HS-5 (cell line): ENCODE data around the gene QKI.
"Not testable (repeated sequence)": the region's sequence is repeated elsewhere in the genome, so short reads cannot be mapped to it uniquely, and the experiment has no call there.

Experiments used
- DNase-seq: peaks from one replicate; pipeline ENCODE4 v3.0.0-alpha.2; 2012; ENCODE audit warnings: low read depth

QKI gene

DNA sequence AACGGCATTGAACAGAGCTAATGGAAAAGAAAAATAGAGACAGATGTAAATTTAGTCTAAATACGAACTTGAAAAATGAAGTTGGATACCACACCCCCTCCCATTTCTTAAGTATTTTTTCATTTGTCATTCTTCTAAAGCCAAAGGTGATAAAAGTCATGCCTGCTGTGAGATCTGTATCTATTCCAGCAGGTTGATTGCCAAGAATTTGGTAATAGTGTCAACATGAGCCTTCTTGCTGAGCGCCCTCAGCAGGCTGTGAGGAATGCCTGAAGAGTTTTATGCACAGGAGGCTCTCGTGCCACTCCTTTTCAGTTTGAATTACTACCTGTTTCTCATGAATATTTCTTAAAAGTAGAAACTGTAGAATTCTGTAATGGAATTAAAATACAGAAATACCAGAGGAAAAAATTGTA is 165.4 kb downstream of the QKI start:
- DNase-seq = no peak

DNA sequence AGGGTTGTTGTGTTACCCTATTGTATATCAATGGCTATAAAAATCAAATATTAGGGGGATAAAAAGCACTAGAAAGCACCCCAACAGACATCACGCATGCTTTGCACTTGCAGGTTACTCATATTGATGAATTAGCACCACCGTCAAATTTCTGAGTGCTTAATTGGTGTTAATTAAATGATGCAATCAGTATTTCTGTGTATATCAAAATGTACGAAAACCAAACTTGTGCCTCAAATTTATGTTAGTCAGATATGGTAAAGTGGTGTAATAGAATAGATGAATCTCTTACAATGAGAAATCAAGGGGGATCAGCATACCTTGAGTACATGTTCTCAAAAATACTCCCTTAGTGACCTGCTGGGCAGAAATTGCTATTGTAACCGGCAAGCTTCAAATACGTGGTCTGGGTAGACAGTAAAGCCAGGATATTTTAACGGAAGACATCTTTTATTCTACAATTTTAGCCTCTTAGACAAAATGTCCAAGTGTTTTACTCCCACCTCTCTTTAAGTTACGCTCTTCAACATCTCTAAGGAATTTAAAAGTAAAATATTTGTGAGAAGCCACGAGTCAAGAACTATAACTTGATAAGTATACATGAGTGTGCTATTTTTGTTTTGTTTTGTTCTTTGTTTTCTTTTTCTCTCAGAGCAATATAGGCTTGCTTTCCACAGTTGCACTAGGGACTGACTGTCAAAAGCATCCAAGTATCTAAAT is 166.0 kb downstream of the QKI start:
- DNase-seq = no peak

- no peak for DNase-seq
Observed at GRCh38 chr6:163583558-163583957, 169.0 kb downstream of the QKI start.

- peak; percentile 77 for DNase-seq
Observed at GRCh38 chr6:163585932-163586437, 171.5 kb downstream of the QKI start.

GRCh38 chr6:163586888-163587287 is 172.4 kb downstream of the QKI start:
- no peak for DNase-seq

GRCh38 chr6:163588220-163588919 is 173.9 kb downstream of the QKI start:
- DNase-seq = peak; percentile 89

DNA sequence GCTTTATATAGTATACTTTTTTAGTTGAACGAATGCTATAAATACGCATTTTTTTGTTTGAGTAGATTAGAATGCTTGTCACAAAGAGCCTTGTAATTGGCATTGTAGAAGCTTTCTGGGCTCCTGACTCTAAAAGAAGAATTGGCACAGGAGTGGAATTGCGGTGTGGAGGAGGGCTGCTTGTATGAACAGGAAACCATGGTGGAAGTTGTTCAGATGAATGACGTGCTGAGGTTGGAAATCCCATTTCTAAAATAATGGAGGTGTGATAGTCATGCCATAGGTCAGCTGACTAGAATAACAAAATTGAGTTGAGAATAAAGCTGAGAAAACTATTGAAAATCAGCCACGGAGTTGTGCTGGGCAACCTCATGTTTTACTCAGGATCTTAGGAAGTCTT is 174.9 kb downstream of the QKI start:
- DNase-seq = no peak

DNA sequence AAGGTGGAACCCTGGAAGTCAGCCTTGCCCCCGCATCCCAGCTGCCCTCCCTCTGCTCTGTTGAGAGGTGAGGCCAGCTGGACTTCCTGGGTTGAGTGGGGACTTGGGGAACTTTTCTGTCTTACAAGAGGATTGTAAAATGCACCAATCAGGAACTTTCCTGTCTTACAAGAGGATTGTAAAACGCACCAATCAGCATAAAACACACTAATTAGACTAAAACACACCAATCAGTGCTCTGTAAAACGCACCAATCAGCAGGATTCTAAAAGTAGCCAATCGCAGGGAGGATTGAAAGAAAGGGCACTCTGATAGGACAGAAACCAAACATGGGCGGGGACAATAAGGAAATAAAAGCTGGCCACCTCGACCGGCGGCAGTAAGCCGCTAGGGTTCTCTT is 175.6 kb downstream of the QKI start:
- not testable (repeated sequence) for DNase-seq

- no peak for DNase-seq
Observed at GRCh38 chr6:163592872-163593271, 178.4 kb downstream of the QKI start.

GRCh38 chr6:163596174-163596573 is 181.7 kb downstream of the QKI start:
- no peak for DNase-seq

DNA sequence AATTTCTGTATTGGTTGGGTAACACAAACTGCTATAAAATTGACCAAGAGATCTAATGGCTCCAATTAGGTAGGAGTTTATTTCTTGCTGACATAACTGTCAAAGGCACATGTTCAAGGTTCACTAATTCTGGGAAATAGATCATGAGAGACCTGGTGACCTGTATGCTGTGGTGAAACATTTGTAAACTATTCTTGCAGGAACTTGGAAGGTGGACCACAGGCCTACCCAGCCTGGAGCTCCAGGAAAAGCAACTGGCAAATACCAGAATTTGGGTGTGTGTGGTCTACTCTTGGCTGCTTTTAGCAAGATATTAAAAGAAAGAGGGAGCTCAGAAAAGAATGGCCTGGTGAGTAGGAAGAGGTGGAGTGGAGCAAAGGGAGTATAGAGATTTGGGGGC is 184.6 kb downstream of the QKI start:
- no peak for DNase-seq

- no peak for DNase-seq
Observed at GRCh38 chr6:163599684-163600083, 185.2 kb downstream of the QKI start.

DNA sequence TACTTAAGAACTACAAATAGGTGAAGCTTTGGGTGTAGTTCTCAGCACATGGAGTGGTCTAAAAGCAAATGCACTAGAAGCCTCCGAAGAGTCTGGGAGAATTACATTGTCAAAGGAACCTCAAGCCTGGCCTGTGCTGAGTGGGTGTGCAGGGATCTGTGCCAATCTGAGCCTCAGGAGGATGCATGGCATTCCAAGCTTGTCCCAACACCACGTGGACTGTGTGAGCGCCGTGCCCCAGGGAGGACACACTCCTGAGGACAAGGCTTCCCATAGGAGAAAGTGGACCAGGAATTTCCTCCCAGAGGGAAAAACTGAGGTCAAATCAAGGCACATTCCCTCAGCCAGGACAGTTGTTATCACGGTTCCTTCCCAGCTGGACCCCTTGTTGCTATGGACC is 185.8 kb downstream of the QKI start:
- no peak for DNase-seq

- no peak for DNase-seq
Observed at GRCh38 chr6:163600781-163601180, 186.3 kb downstream of the QKI start.

GRCh38 chr6:163602851-163603250 is 188.3 kb downstream of the QKI start:
- DNase-seq = no peak

- no peak for DNase-seq
Observed at GRCh38 chr6:163603395-163603794, 188.9 kb downstream of the QKI start.

- DNase-seq = no peak
Observed at GRCh38 chr6:163605385-163606097, 191.0 kb downstream of the QKI start.

- DNase-seq = no peak
Observed at GRCh38 chr6:163607792-163608191, 193.3 kb downstream of the QKI start.

DNA sequence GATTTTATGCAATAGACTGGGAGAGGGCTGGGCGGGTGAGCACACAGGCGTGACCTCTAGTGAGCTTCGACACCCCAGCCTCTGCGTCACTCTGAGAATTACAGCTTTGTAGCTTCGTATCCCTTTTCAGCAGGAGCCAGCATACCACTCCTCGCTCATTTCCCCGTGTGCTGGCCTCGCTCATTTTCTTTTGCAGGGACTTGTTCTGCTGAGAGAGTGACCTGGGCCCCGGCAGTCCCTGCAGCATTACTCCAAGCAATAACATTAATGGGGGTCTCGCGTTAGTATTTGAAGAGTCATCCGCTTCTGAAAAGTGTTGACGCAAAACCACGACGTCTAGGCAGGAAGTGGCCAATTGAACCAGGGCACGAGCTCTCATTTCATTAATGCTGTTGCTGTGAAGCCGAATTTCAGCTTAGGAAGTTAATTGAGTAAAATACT is 193.7 kb downstream of the QKI start:
- DNase-seq = no peak

GRCh38 chr6:163612200-163612599 is 197.7 kb downstream of the QKI start:
- DNase-seq = no peak

DNA sequence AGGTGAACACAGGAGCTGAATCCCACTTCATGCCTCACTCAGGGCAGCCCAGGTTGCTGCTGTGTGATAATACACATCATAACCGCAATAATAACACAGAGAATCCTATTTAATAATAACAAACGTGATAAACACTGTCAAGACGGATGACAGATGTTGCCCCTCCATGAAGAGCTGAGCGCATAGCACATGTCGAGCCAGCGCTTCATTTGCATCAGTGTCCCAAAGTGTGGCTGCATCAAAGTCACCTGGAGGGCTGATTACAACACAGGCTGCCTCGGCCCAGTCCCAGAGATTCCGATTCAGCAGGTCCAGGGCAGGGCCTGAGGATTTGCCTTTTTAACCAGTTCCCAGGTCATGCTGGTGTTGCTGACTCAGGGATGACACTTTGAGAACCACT is 198.5 kb downstream of the QKI start:
- DNase-seq = no peak

DNA sequence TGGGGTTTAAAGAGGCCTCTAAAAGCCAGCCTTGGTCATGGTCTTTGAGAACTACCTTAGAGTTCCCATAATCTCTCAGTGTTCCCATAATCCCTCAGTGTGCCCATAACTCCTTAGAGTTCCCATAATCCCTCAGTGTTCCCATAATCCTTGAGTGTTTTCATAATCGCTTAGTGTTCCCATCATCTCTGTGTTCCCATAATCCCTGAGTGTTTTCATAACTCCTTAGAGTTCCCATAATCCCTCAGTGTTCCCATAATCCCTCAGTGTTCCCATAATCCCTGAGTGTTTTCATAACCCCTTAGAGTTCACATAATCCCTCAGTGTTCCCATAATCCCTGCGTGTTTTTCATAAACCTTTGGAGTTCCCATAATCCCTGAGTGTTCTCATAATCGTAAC is 199.2 kb downstream of the QKI start:
- no peak for DNase-seq

GRCh38 chr6:163616452-163616851 is 201.9 kb downstream of the QKI start:
- no peak for DNase-seq
